ENCODE measurements around the gene TEX22.

TEX22 gene

GRCh38 chr14:105366386-105367074 is 31.8 kb upstream of the TEX22 start:
- DNase-seq (ENCODE audit: low read depth) = no peak

GRCh38 chr14:105367116-105368031 is 31.0 kb upstream of the TEX22 start:
- DNase-seq (ENCODE audit: low read depth) = no peak

GRCh38 chr14:105368032-105368417 is 30.3 kb upstream of the TEX22 start:
- no peak for DNase-seq (ENCODE audit: low read depth)

- DNase-seq (ENCODE audit: low read depth) = no peak
Observed at GRCh38 chr14:105368426-105368825, 29.9 kb upstream of the TEX22 start.

GRCh38 chr14:105368910-105369652 is 29.3 kb upstream of the TEX22 start:
- no peak for DNase-seq (ENCODE audit: low read depth)

GRCh38 chr14:105369653-105370040 is 28.7 kb upstream of the TEX22 start:
- no peak for DNase-seq (ENCODE audit: low read depth)

GRCh38 chr14:105374389-105374788 is 23.9 kb upstream of the TEX22 start:
- no peak for DNase-seq (ENCODE audit: low read depth)

- DNase-seq (ENCODE audit: low read depth) = peak; percentile 32
Observed at GRCh38 chr14:105375635-105376057, 22.7 kb upstream of the TEX22 start.

GRCh38 chr14:105376521-105377440 is 21.6 kb upstream of the TEX22 start:
- DNase-seq (ENCODE audit: low read depth) = no peak

GRCh38 chr14:105377555-105378182 is 20.7 kb upstream of the TEX22 start:
- no peak for DNase-seq (ENCODE audit: low read depth)

GRCh38 chr14:105378199-105378598 is 20.1 kb upstream of the TEX22 start:
- DNase-seq (ENCODE audit: low read depth) = no peak

- DNase-seq (ENCODE audit: low read depth) = no peak
Observed at GRCh38 chr14:105378873-105379685, 19.3 kb upstream of the TEX22 start.

- DNase-seq (ENCODE audit: low read depth) = no peak
Observed at GRCh38 chr14:105379946-105380345, 18.4 kb upstream of the TEX22 start.

- no peak for DNase-seq (ENCODE audit: low read depth)
Observed at GRCh38 chr14:105380756-105381155, 17.6 kb upstream of the TEX22 start.

- no peak for DNase-seq (ENCODE audit: low read depth)
Observed at GRCh38 chr14:105381446-105382342, 16.6 kb upstream of the TEX22 start.

GRCh38 chr14:105382343-105383082 is 15.8 kb upstream of the TEX22 start:
- no peak for DNase-seq (ENCODE audit: low read depth)

GRCh38 chr14:105383083-105383730 is 15.1 kb upstream of the TEX22 start:
- DNase-seq (ENCODE audit: low read depth) = no peak

GRCh38 chr14:105384041-105384557 is 14.2 kb upstream of the TEX22 start:
- DNase-seq (ENCODE audit: low read depth) = no peak

Measured in iris pigment epithelial cell (primary cell).